Activated CD8-positive, alpha-beta T cell treated with anti-CD3 and anti-CD28 coated beads, Interleukin-2, amount 10 ng/mL, durations not matched to agents 7 days and 5 days (primary cell): ENCODE data around the gene BMP2K. TPM values are rescaled to one million over a fixed set of nuclear protein-coding genes. Genes with fewer than 3 reads are reported as not detected.

Experiments
- ATAC-seq: fragments of 150-1000 bp; cut with Tn5 transposase; one replicate; pipeline ENCODE4 v1.10.0; 2021; ENCODE audit warnings: moderate library complexity
- CTCF ChIA-PET: fragments of 350-600 bp; sonication (Branson Sonifier 250); formaldehyde crosslinking; loops from one replicate; lab custom pipeline; 2021; ENCODE audit warnings: antibody characterized with exemption; lab: Charles Lee
- POLR2A ChIA-PET: fragments of 350-600 bp; sonication (Branson Sonifier 250); formaldehyde crosslinking; loops from one replicate; lab custom pipeline; 2021; ENCODE audit warnings: antibody characterized with exemption; lab: Charles Lee
- DNase-seq: peaks from one replicate; pipeline ENCODE4 v3.0.0-alpha.2; 2020
- H3K27ac Mint-ChIP-seq: one replicate; pipeline ENCODE4 v1.8.0; 2021; ENCODE audit warnings: mild to moderate bottlenecking, mixed read lengths
- H3K27me3 Mint-ChIP-seq: one replicate; pipeline ENCODE4 v1.8.0; 2021; ENCODE audit warnings: low read depth, mixed read lengths
- H3K36me3 Mint-ChIP-seq: one replicate; pipeline ENCODE4 v1.8.0; 2021; ENCODE audit warnings: low read depth, mixed read lengths
- H3K4me1 Mint-ChIP-seq: one replicate; pipeline ENCODE4 v1.8.0; 2021; ENCODE audit warnings: low read depth, mixed read lengths
- H3K4me3 Mint-ChIP-seq: one replicate; pipeline ENCODE4 v1.8.0; 2021; ENCODE audit warnings: mild to moderate bottlenecking, mixed read lengths
- H3K9me3 Mint-ChIP-seq: one replicate; pipeline ENCODE4 v1.8.0; 2022; ENCODE audit warnings: mixed read lengths; ENCODE audit not compliant: insufficient read depth
- total RNA-seq, 2 experiments: library from RNA; stranded (reverse); gene quantifications; one replicate each; pipeline ENCODE4 v1.2.3, GENCODE V29; 2021

Gene BMP2K
- total RNA-seq, 2 experiments from 2014 or later, result 27.2 to 28.8 TPM

DNA sequence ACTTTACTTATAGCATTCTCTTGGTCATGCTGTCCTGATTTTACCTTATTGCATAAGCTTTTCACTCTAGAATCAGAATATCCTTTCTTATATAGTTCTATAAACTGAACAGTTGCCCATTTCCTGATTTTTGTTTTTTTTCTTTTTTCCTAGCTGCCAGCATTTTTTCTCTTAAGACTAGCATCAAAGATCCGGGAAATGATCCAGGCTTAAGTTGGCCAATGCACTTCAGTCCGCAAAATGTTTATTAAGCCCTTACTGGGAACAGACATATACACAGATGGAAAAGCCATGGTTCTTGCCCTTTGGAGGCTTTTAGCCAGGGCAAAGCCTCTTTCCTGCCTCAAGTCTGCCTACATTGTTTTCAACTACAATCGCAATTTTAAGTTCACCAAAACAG, 10.1 kb upstream of the BMP2K start:
- Mint-ChIP-seq H3K4me3 (no peak overlapping the region), H3K27me3 (peaks cover 7% of the 10 kb centered on the region), H3K9me3 (no peaks in the 10 kb centered on the region), H3K36me3 (no peaks in the 10 kb centered on the region), H3K4me1 (peaks cover 18% of the 10 kb centered on the region), H3K27ac (no peak overlapping the region)
- ChIA-PET POLR2A (interaction anchor here (2.2 kb wide), 1 partner anchor 11 kb away, joined by 6 read pairs; no protein-coding TSS in a partner anchor), CTCF (no interaction called here)
- ATAC-seq (no peak), DNase-seq (no peak)

DNA sequence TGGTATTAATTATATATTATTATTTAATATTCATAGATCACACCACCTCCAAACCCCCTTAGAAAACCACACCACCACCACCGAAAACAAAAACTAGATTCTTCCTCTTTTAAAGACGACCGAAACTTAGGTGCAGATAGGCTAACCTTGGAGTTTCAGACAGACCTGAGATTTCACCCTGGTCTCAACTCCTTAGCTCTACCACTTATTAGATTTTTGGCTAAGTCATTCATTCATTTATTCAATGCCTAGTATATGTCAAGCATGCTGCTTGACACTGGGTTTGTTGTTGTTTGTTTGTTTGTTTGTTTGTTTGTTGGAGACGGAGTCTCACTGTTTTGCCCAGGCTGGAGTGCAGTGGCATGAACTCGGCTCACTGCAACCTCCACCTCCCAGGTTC, 9.5 kb upstream of the BMP2K start:
- DNase-seq, result no peak
- POLR2A ChIA-PET, result interaction anchor here (2.2 kb wide), 1 partner anchor 10 kb away, joined by 6 read pairs; no protein-coding TSS in a partner anchor
- Mint-ChIP-seq H3K4me1 (peaks cover 20% of the 10 kb centered on the region), H3K27me3 (peaks cover 5% of the 10 kb centered on the region), H3K36me3 (no peaks in the 10 kb centered on the region), H3K4me3 (no peak overlapping the region), H3K27ac (no peak overlapping the region), H3K9me3 (no peaks in the 10 kb centered on the region)
- ATAC-seq, result no peak
- CTCF ChIA-PET, result no interaction called here

DNA sequence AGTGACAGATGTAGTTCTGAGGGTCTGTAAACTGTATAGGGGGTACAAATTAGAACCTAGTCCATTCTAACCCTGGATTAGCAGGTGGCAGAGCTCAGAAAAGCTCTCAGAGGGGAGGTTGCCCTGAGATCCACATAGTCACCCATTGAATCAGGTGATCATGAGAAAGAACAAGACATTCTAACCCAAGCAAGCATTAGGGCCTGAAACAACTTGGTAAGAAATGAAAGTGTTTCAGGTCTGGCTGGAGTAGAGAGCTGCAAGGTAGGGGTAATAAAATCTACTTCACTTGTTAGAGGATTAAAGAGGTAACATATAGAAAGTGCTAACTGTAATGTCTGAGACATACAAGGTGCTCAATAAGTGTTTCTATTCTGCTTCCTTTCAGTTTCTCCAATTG, 8.8 kb upstream of the BMP2K start:
- ChIA-PET POLR2A (interaction anchor here (2.2 kb wide), 1 partner anchor 9 kb away, joined by 6 read pairs; no protein-coding TSS in a partner anchor), CTCF (interaction anchor here (0.9 to 1.4 kb wide), 2 partner anchors 9 to 10 kb away, joined by 3 to 5 read pairs; no protein-coding TSS in a partner anchor)
- ATAC-seq (no peak), DNase-seq (no peak)
- Mint-ChIP-seq H3K4me3 (no peak overlapping the region), H3K27ac (no peak overlapping the region), H3K9me3 (no peaks in the 10 kb centered on the region), H3K4me1 (peaks cover 20% of the 10 kb centered on the region), H3K27me3 (peaks cover 3% of the 10 kb centered on the region), H3K36me3 (no peaks in the 10 kb centered on the region)

DNA sequence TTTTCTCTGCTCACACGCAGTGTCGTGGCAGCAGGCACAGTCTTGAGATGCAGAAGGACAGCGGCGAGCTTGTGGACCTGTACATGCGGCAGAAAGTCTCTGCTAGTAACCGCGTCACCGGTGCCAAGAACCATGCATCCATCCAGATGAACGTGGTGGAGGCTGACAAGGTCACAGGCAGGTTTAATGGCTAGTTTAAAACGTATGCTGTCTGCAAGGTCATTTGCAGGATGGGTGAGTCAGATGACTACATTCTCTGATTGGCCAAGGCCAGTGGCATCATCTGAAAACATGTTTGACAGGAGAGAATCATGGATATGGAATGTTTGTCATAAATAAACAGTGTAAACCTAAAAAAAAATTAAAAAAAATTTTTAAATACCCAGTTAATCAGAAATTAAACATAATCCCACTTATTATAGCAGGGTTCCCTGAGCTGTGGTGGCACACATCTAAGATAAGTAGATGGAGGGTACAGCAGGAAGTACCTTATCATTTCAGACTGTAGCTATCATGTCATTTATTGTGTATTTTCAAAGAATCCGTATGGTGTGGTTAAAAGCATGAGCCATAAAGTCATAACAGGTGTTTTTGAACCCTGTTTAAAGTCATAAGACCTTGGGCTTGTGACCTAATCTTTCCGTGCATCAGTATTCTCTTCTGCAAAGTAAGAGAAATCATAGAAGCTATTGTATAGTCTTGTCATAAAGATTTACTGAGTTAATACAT, 7.5 kb upstream of the BMP2K start:
- ChIA-PET POLR2A (interaction anchor here (0.6 kb wide), 1 partner anchor 97 kb away, joined by 5 read pairs; no protein-coding TSS in a partner anchor), CTCF (interaction anchor here (0.9 kb wide), 1 partner anchor 110 kb away, joined by 3 read pairs; no protein-coding TSS in a partner anchor)
- peaks cover 3% of the 10 kb centered on the region for H3K27me3 Mint-ChIP-seq
- H3K4me1 Mint-ChIP-seq, result peaks cover 25% of the 10 kb centered on the region
- H3K36me3 Mint-ChIP-seq, result no peaks in the 10 kb centered on the region
- H3K4me3 Mint-ChIP-seq, result no peak overlapping the region
- H3K27ac Mint-ChIP-seq, result no peak overlapping the region
- ATAC-seq (peak; percentile 54), DNase-seq (no peak)
- H3K9me3 Mint-ChIP-seq, result no peaks in the 10 kb centered on the region

DNA sequence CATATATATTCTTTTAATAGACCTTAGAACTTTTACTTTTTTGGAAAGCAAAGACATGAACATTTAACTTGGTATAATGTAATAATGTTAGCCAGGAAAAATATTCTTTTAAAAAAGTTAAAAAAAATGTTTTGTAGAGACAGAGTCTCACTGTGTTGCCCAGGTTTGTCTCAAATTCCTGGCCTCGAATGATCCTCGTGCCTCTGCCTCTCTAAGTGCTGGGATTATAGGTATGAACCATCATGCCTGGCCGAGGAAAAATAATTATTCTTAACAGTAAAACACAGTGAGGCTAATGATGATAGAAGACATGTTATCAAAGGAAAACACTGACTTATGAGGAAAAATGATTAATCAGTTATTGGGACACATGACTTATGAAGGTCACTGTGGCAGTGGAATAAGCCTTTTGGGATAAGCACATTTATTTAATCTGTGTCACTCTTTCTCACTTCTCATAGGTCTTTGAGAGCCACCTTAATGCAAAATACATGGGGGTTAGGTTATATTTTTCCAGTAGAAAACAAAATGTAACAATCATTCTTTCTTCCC, 6.0 kb upstream of the BMP2K start:
- Mint-ChIP-seq H3K9me3 (no peaks in the 10 kb centered on the region), H3K36me3 (no peaks in the 10 kb centered on the region), H3K27me3 (peaks cover 3% of the 10 kb centered on the region), H3K4me3 (no peak overlapping the region), H3K4me1 (peaks cover 35% of the 10 kb centered on the region), H3K27ac (no peak overlapping the region)
- ChIA-PET CTCF (interaction anchor here (0.9 kb wide), 1 partner anchor 41 kb away, joined by 3 read pairs; no protein-coding TSS in a partner anchor), POLR2A (no interaction called here)
- DNase-seq (no peak), ATAC-seq (no peak)

DNA sequence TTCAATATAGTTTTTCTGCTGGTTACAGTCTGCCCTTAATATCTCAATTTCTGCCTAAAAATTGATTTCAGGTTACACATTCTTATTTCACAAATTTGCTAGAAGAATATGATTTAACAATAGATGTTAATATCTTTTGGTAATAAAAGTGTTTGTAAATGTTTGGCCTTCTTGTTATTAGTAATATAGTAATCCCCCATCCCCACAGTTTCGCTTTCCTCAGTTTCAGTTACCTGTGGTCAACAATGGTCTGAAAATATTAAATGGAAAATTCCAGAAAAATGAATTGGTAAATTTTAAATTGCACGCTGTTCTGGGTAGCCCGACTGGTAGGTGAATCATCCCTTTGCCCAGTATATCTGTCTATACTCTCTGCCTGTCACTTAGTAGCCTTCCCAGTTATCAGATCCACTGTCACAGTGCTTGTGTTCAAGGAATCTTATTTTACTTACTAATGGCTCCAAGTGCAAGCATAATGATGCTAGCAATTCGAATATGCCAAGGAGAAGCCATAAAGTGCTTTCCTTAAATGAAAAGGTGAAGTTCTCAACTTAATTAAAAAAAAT, 3.5 kb upstream of the BMP2K start:
- Mint-ChIP-seq H3K4me1 (peaks cover 38% of the 10 kb centered on the region), H3K27me3 (no peaks in the 10 kb centered on the region), H3K36me3 (no peaks in the 10 kb centered on the region), H3K27ac (no peak overlapping the region), H3K9me3 (no peaks in the 10 kb centered on the region), H3K4me3 (no peak overlapping the region)
- CTCF ChIA-PET, result no interaction called here
- ATAC-seq, result no peak
- POLR2A ChIA-PET, result no interaction called here
- DNase-seq, result no peak

DNA sequence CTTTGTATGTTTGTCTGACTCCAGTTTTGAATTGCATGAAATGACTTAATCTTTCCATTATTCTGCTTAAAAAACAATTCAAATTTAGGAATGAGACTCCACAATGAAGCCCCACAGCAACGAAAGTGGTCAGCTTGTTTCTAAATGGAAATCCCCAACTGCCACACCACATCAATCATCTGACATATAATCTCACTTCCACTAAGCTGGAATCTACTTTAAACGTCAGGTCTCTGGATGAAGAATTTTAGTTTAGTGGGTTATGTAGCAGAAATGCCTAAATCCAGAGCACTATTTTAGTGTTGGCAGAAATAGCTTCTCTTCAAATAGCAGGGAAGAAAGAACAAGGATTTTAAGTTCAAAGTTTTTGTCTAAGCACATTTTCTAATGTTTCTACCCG, 1.7 kb upstream of the BMP2K start:
- ChIA-PET CTCF (interaction anchor here (0.7 kb wide), 1 partner anchor 122 kb away, joined by 3 read pairs; no protein-coding TSS in a partner anchor), POLR2A (no interaction called here)
- no peak overlapping the region for H3K4me3 Mint-ChIP-seq
- peaks cover 32% of the 10 kb centered on the region for H3K4me1 Mint-ChIP-seq
- ATAC-seq (no peak), DNase-seq (no peak)
- H3K27ac Mint-ChIP-seq, result no peak overlapping the region
- H3K27me3 Mint-ChIP-seq, result no peaks in the 10 kb centered on the region
- H3K36me3 Mint-ChIP-seq, result no peaks in the 10 kb centered on the region
- no peaks in the 10 kb centered on the region for H3K9me3 Mint-ChIP-seq

DNA sequence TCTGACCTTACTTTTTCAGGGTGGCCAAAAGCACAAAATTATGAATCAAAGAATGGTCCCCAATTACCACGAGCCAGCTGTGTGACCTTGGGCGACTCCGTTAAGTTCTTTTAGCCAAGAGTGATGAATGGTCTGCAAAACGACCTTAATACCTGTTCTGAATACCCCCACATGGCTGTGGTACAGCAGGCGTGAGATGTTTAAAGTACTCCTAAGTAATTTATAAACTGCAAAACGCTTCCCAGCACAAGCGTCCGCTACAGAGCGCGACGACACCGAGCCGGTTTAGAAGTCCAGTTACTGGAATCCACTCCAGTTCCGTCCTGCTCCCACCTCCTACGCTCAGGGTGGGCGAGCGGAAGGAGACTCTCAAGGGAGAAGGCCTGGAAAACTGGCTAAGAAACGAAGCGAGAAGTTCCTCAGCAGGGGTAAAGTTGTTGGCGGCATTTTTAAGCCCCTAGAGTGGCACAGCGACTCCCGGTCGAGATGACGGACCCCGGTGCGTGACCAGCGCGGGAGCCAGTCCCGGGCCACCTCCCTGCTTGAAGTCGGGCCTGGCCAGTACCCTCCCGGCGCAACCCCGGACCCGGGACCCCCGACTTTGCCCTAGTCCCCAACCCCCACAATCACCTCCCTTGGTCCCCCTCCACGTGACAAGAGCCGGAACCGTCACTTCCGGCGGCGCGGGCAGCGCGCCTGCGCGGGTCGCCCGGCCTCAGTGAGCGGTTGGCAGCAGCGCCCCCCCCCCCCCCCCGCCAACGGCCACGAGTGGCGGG, 659 bp upstream of the BMP2K start:
- no peaks in the 10 kb centered on the region for H3K36me3 Mint-ChIP-seq

DNA sequence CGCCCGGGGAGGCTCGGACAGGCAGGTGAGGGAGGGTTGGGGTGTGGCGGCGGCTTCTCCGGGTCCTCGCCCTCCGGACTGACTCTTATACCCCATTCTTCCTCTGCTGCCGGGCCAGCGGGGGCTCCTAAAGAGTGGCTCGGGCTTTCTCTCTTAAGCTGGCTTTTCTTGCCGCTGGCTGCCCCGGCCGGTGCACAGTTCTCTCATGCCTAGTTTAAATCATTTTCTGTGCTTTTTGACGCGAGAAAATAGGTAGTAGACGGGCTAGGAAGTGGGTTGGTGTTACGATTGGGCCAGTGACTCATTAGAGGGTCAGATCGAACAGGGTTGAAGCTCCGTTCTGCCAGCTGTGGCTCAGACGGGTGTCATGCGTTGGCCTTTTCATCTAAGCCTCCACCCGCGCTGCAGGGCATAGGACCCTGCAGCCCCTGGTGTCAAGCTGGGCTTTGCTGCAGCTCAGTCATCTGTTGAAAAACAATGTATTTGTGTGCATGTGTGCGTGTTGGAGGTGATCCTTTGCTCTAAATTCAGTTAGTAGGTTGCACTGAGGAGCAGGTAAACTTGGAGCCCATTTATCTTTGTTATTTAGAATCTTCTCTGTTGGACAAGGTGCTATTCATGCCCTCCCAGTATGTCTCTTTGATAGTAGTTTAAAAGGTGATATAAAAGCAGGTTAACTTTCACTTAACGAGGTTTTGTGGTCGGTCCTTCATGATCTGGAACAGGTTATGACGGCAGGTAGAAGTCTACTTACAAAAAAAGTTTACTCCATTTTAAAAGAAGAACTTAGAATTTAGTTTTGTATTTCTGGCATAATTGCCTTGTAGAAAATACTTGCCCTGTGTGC, 802 bp downstream of the BMP2K start:
- CTCF ChIA-PET, result interaction anchor here (0.9 to 2.5 kb wide), 7 partner anchors 9 to 163 kb away, joined by 3 to 13 read pairs (median 4); no protein-coding TSS in a partner anchor
- no peaks in the 10 kb centered on the region for H3K36me3 Mint-ChIP-seq
- peak; percentile 37 for ATAC-seq
- no peaks in the 10 kb centered on the region for H3K9me3 Mint-ChIP-seq
- H3K27ac Mint-ChIP-seq, result peak overlapping the region; percentile 90
- H3K27me3 Mint-ChIP-seq, result no peaks in the 10 kb centered on the region
- H3K4me1 Mint-ChIP-seq, result peaks cover 19% of the 10 kb centered on the region
- H3K4me3 Mint-ChIP-seq, result peak overlapping the region; percentile 87
- POLR2A ChIA-PET, result interaction anchor here (0.8 to 1.7 kb wide), 9 partner anchors 10 to 167 kb away, joined by 3 to 6 read pairs (median 4); partner anchors contain the start of gene PAQR3
- DNase-seq, result peak; percentile 69

More for the DNA sequence above, 659 bp upstream of the BMP2K start:
- Mint-ChIP-seq H3K9me3 (no peaks in the 10 kb centered on the region), H3K4me3 (peak overlapping the region; percentile 87), H3K27ac (peak overlapping the region; percentile 97), H3K27me3 (no peaks in the 10 kb centered on the region), H3K4me1 (peaks cover 25% of the 10 kb centered on the region)
- ATAC-seq, result peak; percentile 64
- CTCF ChIA-PET, result interaction anchor here (0.7 to 1.8 kb wide), 2 partner anchors 88 to 157 kb away, joined by 3 to 8 read pairs; no protein-coding TSS in a partner anchor
- peak; percentile 89 for DNase-seq
- POLR2A ChIA-PET, result interaction anchor here (0.8 to 1.7 kb wide), 4 partner anchors 27 to 159 kb away, joined by 3 to 4 read pairs (median 3); no protein-coding TSS in a partner anchor

DNA sequence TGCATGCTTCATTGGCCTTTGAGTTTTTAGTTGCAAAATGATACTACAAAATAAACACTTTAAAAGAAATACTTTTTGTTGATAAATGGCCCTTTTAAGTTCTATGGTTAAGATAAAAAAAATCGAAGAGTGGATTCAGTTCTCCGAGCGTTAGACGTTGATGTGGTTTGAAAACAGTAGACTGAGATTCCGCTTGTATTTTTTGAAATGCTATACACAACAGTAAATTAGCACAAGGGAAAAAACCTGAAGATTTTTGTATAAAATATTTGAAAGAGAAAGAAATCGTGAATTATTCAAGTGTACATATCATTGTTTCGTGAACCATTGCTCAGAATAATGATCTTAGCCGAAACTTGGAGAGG, 1.4 kb downstream of the BMP2K start:
- Mint-ChIP-seq H3K27me3 (no peaks in the 10 kb centered on the region), H3K27ac (peak overlapping the region; percentile 90), H3K4me3 (peak overlapping the region; percentile 87), H3K9me3 (no peaks in the 10 kb centered on the region), H3K36me3 (no peaks in the 10 kb centered on the region), H3K4me1 (peaks cover 18% of the 10 kb centered on the region)
- ChIA-PET CTCF (interaction anchor here (1.2 to 2.5 kb wide), 3 partner anchors 10 to 164 kb away, joined by 5 to 13 read pairs (median 8); no protein-coding TSS in a partner anchor), POLR2A (interaction anchor here (1.2 to 1.3 kb wide), 2 partner anchors 11 to 162 kb away, joined by 4 to 6 read pairs; partner anchors contain the start of gene PAQR3)
- DNase-seq (no peak), ATAC-seq (no peak)
